ENCODE data around the gene CELF2. TPM values are rescaled to one million over a fixed set of nuclear protein-coding genes. Genes with fewer than 3 reads are reported as not detected.

Gene CELF2
- total RNA-seq, 2 donors from 2014 or later: 10.4 to 11.2 TPM

- Histone ChIP-seq H3K9me3 (no peaks in the 10 kb centered on the region), H3K27ac (no peak overlapping the region), H3K4me1 (peaks cover 5% of the 10 kb centered on the region), H3K27me3 (peaks cover 0 to 6% of the 10 kb centered on the region in 2 donors), H3K36me3 (replicated peaks in 1 of 2; ENCODE audit: insufficient read depth in 1 of 2, low read depth in 2 of 2) (no peaks in the 10 kb centered on the region), H3K4me3 (no peak overlapping the region)
- TF ChIP-seq CTCF (IDR thresholded peaks at IDR 0.05) (peak; percentile 38 to 68 (median 60)), POLR2A (IDR thresholded peaks at IDR 0.05) (no peak)
- ATAC-seq: peak; percentile 66
- peak; percentile 44 to 67 (median 59) for DNase-seq
- WGBS, 2 donors: 28 to 40% methylated on average over 5 of the region's 5 CpGs
- intact Hi-C loops (cut with DNase I): loop anchor here (10.0 kb wide), 1 partner anchor 1692 kb away; no protein-coding TSS in a partner anchor
Measured at GRCh38 chr10:11036424-11037011, 18.8 kb downstream of the CELF2 start.

GRCh38 chr10:11037991-11038390, 20.3 kb downstream of the CELF2 start:
- peaks cover 5% of the 10 kb centered on the region for H3K4me1 ChIP-seq
- no peak overlapping the region for H3K27ac ChIP-seq
- peaks cover 0 to 6% of the 10 kb centered on the region in 2 donors for H3K27me3 ChIP-seq
- DNase-seq: no peak
- no peak for ATAC-seq
- TF ChIP-seq POLR2A (IDR thresholded peaks at IDR 0.05): no peak
- no peak for TF ChIP-seq CTCF (IDR thresholded peaks at IDR 0.05)
- intact Hi-C loops (cut with DNase I): loop anchor here (10.0 kb wide), 1 partner anchor 1693 kb away; no protein-coding TSS in a partner anchor
- 61 to 64% methylated on average over 4 of the region's 4 CpGs for WGBS, 2 donors
- H3K9me3 ChIP-seq: no peaks in the 10 kb centered on the region
- H3K36me3 ChIP-seq (replicated peaks in 1 of 2; ENCODE audit: insufficient read depth in 1 of 2, low read depth in 2 of 2): no peaks in the 10 kb centered on the region
- no peak overlapping the region for H3K4me3 ChIP-seq

GRCh38 chr10:11042357-11042756, 24.7 kb downstream of the CELF2 start:
- no peak for DNase-seq
- Histone ChIP-seq H3K27me3 (no peaks in the 10 kb centered on the region), H3K36me3 (replicated peaks in 1 of 2; ENCODE audit: insufficient read depth in 1 of 2, low read depth in 2 of 2) (no peaks in the 10 kb centered on the region), H3K27ac (no peak overlapping the region), H3K4me1 (no peaks in the 10 kb centered on the region), H3K9me3 (no peaks in the 10 kb centered on the region), H3K4me3 (no peak overlapping the region)
- 59 to 68% methylated on average over 4 of the region's 4 CpGs for WGBS, 2 donors
- ATAC-seq: no peak
- intact Hi-C loops (cut with DNase I): no loop called here
- no peak for TF ChIP-seq CTCF (IDR thresholded peaks at IDR 0.05)
- TF ChIP-seq POLR2A (IDR thresholded peaks at IDR 0.05): no peak

- Histone ChIP-seq H3K36me3 (replicated peaks in 1 of 2; ENCODE audit: insufficient read depth in 1 of 2, low read depth in 2 of 2) (no peaks in the 10 kb centered on the region), H3K27ac (no peak overlapping the region), H3K27me3 (no peaks in the 10 kb centered on the region), H3K4me1 (no peaks in the 10 kb centered on the region), H3K4me3 (no peak overlapping the region), H3K9me3 (no peaks in the 10 kb centered on the region)
- no peak for DNase-seq
- no peak for TF ChIP-seq CTCF (IDR thresholded peaks at IDR 0.05)
- TF ChIP-seq POLR2A (IDR thresholded peaks at IDR 0.05): no peak
- 77 to 84% methylated on average over 4 of the region's 4 CpGs for WGBS, 2 donors
- no peak for ATAC-seq
- intact Hi-C loops (cut with DNase I): no loop called here
Measured at GRCh38 chr10:11043039-11043438, 25.4 kb downstream of the CELF2 start.

Data from body of pancreas (tissue), 4 donors.